GM12892 (cell line): ENCODE results near the gene KCNA2.

Experiments used
- POLR2A ChIP-seq: IDR thresholded peaks from 2 replicates; pipeline ENCODE4 v1.6.1; 2011; ENCODE audit warnings: low read depth, low read length, control low read depth
- POLR2AphosphoS5 ChIP-seq: IDR thresholded peaks from 2 replicates; pipeline ENCODE4 v1.6.1; 2011; ENCODE audit warnings: low read depth, low read length, control low read depth
- TAF1 ChIP-seq: IDR thresholded peaks from 2 replicates; pipeline ENCODE4 v1.6.1; 2011; ENCODE audit warnings: low read depth, mild to moderate bottlenecking, control low read depth, low read length, borderline replicate concordance

GRCh38 chr1:110582378-110582777, 23.8 kb downstream of the KCNA2 start:
- TF ChIP-seq TAF1: no peak
- TF ChIP-seq POLR2A: no peak
- no peak for TF ChIP-seq POLR2AphosphoS5
